Keratinocyte (primary cell): ENCODE measurements around the gene AGBL3.

Source experiments
- EZH2 ChIP-seq: IDR thresholded peaks from one replicate; pipeline ENCODE4 v1.6.1; 2012; ENCODE audit warnings: inconsistent platforms, mild to moderate bottlenecking, low read length, moderate library complexity
- TF ChIP-seq, protein P1 (sequence below), 3 experiments: IDR thresholded peaks in 1 of 3; conservative IDR thresholded peaks in 1 of 3; optimal IDR thresholded peaks in 1 of 3; 2 replicates in 2 of 3; 3 replicates in 1 of 3; pipeline versions ENCODE3 to v1.5.1; 2011; ENCODE audit warnings: low read length in 3 of 3, mild to moderate bottlenecking in 3 of 3, moderate library complexity in 2 of 3, control low read depth in 1 of 3, inconsistent platforms in 1 of 3; ENCODE audit not compliant: insufficient read depth in 2 of 3; ENCODE audit errors: extremely low read depth in 1 of 3

DNA sequence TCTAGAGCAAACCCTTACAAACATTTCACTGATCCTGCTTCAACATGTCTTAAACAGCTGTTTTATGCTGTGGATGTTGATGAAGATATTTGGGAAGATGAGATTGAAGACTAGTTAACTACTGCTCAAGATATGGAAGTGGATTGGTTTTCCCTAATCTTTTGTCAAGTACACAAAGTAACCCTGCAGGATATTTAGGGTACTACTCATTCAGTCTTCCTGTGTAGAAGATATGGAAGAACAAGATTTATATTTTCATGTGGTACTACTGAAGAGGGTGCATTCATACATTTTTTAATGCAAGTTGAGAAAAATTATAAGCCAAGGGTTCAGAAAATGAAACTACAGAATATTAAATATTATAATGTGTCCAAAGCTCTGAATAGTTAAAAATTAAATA lies 143.3 kb downstream of the AGBL3 start:
- TF ChIP-seq, protein P1, sequence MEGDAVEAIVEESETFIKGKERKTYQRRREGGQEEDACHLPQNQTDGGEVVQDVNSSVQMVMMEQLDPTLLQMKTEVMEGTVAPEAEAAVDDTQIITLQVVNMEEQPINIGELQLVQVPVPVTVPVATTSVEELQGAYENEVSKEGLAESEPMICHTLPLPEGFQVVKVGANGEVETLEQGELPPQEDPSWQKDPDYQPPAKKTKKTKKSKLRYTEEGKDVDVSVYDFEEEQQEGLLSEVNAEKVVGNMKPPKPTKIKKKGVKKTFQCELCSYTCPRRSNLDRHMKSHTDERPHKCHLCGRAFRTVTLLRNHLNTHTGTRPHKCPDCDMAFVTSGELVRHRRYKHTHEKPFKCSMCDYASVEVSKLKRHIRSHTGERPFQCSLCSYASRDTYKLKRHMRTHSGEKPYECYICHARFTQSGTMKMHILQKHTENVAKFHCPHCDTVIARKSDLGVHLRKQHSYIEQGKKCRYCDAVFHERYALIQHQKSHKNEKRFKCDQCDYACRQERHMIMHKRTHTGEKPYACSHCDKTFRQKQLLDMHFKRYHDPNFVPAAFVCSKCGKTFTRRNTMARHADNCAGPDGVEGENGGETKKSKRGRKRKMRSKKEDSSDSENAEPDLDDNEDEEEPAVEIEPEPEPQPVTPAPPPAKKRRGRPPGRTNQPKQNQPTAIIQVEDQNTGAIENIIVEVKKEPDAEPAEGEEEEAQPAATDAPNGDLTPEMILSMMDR (optimal IDR thresholded peaks at IDR 0.05 in 1 of 3, IDR thresholded peaks at IDR 0.05 in 1 of 3, conservative IDR thresholded peaks at IDR 0.05 in 1 of 3; ENCODE audit: extremely low read depth in 1 of 3, insufficient read depth in 2 of 3, low read length in 3 of 3) = no peak
- TF ChIP-seq EZH2 = no peak
